K562 (cell line): ENCODE data around the gene LAPTM4A. TPM values are rescaled to one million over a fixed set of nuclear protein-coding genes. Genes with fewer than 3 reads are reported as not detected.

Experiments used
- CHD1 ChIP-seq: fragments of 200-600 bp; sonication (generic); IDR thresholded peaks from one replicate; pipeline ENCODE4 v1.6.1; 2012; ENCODE audit warnings: mild to moderate bottlenecking, moderate library complexity, low read length, inconsistent platforms
- CXXC5 ChIP-seq: fragments of 250-450 bp; sonication (Bioruptor Pico); IDR thresholded peaks from 2 replicates; pipeline ENCODE4 v1.8.0; 2022; ENCODE audit warnings: inconsistent platforms, mild to moderate bottlenecking, moderate library complexity
- ELF1 ChIP-seq: fragments of 200-800 bp; sonication (Bioruptor generic); IDR thresholded peaks from 2 replicates; pipeline ENCODE4 v1.6.1; 2016; ENCODE audit warnings: missing genetic modification characterization, missing compliant biosample characterization
- L3MBTL2 ChIP-seq: fragments of 450-650 bp; IDR thresholded peaks from 2 replicates; pipeline ENCODE4 v1.6.1; 2016; ENCODE audit warnings: mild to moderate bottlenecking, moderate library complexity
- RBBP5 ChIP-seq: fragments of 200-600 bp; sonication (generic); IDR thresholded peaks from 2 replicates; pipeline ENCODE4 v1.6.1; 2012; ENCODE audit warnings: borderline replicate concordance, mild to moderate bottlenecking, low read length, control low read depth, inconsistent platforms; ENCODE audit not compliant: insufficient read depth, poor library complexity, severe bottlenecking
- TEAD1 ChIP-seq, 2 experiments: fragments of 450-650 bp in 1 of 2; sonication (generic) in 1 of 2; formaldehyde crosslinking; IDR thresholded peaks; 2 replicates each; pipeline versions ENCODE4 v1.4.0 to v1.8.0; 2020 to 2022; ENCODE audit warnings: mild to moderate bottlenecking in 2 of 2, missing genetic modification reagents in 1 of 2
- TRIM28 ChIP-seq: fragments of 450-650 bp; IDR thresholded peaks from 2 replicates; pipeline ENCODE4 v1.6.1; 2017
- ZBED1 ChIP-seq: IDR thresholded peaks from 2 replicates; pipeline ENCODE4 v1.6.1; 2014
- ZBTB1 ChIP-seq: sonication (generic); formaldehyde crosslinking; IDR thresholded peaks from 2 replicates; pipeline ENCODE4 v1.8.1; 2023; ENCODE audit warnings: missing genetic modification reagents, low read depth, mild to moderate bottlenecking, borderline replicate concordance
- polyA plus RNA-seq, 8 experiments: library from polyadenylated mRNA; depleted of rRNA in 4 of 8; stranded (reverse) in 5 of 8; unstranded in 3 of 8; fragments of >200 nt; fragmentation: Nextera tagmentation in 2 of 8; fragmentation: Illumina TruSeq in 1 of 8; extraction: Ambion mirVana in 2 of 8; extraction: Trizol in 1 of 8; gene quantifications; 2 replicates each; pipeline versions ENCODE4 v1.2.1 to v1.2.3, GENCODE V29; 2011 to 2014; ENCODE audit warnings: inconsistent platforms in 1 of 8, missing spikeins in 1 of 8
- total RNA-seq, 7 experiments: library from RNA; depleted of rRNA in 6 of 7; stranded (reverse); fragments of >200 nt in 6 of 7; fragmentation: Illumina TruSeq in 2 of 7; extraction: Trizol in 2 of 7; gene quantifications; 2 replicates each; pipeline versions ENCODE4 v1.2.1 to v1.2.3, GENCODE V29; 2011 to 2021; ENCODE audit warnings: low replicate concordance in 1 of 7
- TF ChIP-seq, protein P1 (sequence below): fragments of 200-800 bp; sonication (Bioruptor generic); IDR thresholded peaks from 2 replicates; pipeline ENCODE4 v1.6.1; 2017; ENCODE audit warnings: missing genetic modification characterization, missing compliant biosample characterization
- TF ChIP-seq, protein P2 (sequence below), 2 experiments: fragments of 450-650 bp; IDR thresholded peaks; 2 replicates each; pipeline ENCODE4 v1.6.1; 2016
- TF ChIP-seq, protein P3 (sequence below): sonication (generic); formaldehyde crosslinking; IDR thresholded peaks from 2 replicates; pipeline ENCODE4 v1.8.0; 2022; ENCODE audit warnings: mild to moderate bottlenecking, missing genetic modification reagents, borderline replicate concordance
- TF ChIP-seq, protein P4 (sequence below): sonication (generic); formaldehyde crosslinking; IDR thresholded peaks from 2 replicates; pipeline ENCODE4 v1.8.0; 2022; ENCODE audit warnings: missing genetic modification reagents, mild to moderate bottlenecking, moderate library complexity, borderline replicate concordance

Gene LAPTM4A
- total and polyA plus RNA-seq, 9 of the 15 experiments (the other 6 are each of a cell fraction or from before 2014, with no cell fraction given): 13.4 to 157 (median 50.1) TPM

DNA sequence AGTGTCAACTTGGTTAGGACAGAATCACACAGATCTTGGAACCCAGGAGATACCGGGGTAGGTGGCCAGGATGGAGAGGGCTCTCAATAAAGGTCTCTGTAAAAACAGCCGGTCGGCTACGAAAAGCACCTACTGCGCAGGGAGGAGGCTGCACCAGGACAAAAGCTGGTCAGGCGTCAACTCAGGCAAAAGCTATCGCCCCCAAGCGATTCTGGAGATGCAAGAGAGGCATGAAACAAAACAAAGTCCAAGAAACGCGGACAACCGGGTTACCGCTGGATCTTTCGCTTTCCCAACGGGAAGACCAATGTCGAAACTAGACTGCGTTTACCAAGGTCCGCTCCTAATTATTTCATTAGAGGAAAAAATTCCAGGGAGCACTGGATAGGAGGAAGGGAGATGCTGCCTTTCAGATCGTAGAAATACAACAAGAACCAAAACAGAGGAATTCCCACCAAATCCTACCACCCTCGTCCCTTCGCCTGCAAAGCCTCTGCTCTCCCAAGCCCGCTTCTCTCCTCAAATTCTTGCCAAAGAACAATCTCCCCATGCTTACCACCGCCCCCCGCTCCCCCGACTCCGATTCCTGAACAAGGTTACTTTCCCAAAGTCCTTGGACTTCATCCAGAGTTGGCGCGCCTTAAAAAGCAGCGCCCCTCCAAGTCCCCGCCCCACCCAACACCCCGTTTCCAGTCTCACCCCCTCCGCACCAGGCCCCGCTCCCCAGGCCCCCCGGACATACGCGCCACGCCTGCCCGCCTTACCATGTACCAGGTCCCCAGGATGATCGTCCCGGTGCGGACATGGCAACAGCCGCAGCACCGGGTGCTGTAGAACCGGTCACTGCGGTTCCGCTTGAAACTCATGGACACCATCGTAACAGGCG lies 539 bp downstream of the LAPTM4A start (continued):
- 0 out of 2 replicates have a peak, but pooled peaks have one; percentile 6 for TF ChIP-seq ZBED1
- 0 out of 4 replicates have a peak, but pooled peaks of 1 of the 2 experiments have one; percentile 28 for TF ChIP-seq TEAD1 (CRISPR knock-in tag; IDR thresholded peaks at IDR 0.05)
- TF ChIP-seq, protein P1, sequence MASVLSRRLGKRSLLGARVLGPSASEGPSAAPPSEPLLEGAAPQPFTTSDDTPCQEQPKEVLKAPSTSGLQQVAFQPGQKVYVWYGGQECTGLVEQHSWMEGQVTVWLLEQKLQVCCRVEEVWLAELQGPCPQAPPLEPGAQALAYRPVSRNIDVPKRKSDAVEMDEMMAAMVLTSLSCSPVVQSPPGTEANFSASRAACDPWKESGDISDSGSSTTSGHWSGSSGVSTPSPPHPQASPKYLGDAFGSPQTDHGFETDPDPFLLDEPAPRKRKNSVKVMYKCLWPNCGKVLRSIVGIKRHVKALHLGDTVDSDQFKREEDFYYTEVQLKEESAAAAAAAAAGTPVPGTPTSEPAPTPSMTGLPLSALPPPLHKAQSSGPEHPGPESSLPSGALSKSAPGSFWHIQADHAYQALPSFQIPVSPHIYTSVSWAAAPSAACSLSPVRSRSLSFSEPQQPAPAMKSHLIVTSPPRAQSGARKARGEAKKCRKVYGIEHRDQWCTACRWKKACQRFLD (CRISPR knock-in tag): peak; percentile 42; the same call in 1 of the 2 replicates
- TF ChIP-seq ELF1 (tag): no peak
- peak; percentile 38 for TF ChIP-seq CHD1
- peak; percentile 70 for TF ChIP-seq RBBP5
- TF ChIP-seq, protein P2, sequence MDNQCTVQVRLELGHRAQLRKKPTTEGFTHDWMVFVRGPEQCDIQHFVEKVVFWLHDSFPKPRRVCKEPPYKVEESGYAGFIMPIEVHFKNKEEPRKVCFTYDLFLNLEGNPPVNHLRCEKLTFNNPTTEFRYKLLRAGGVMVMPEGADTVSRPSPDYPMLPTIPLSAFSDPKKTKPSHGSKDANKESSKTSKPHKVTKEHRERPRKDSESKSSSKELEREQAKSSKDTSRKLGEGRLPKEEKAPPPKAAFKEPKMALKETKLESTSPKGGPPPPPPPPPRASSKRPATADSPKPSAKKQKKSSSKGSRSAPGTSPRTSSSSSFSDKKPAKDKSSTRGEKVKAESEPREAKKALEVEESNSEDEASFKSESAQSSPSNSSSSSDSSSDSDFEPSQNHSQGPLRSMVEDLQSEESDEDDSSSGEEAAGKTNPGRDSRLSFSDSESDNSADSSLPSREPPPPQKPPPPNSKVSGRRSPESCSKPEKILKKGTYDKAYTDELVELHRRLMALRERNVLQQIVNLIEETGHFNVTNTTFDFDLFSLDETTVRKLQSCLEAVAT (IDR thresholded peaks at IDR 0.05): peak in 1 of 2 experiments; percentile 28; a peak in 1 of 4 replicates
- TF ChIP-seq TRIM28: no peak
- TF ChIP-seq, protein P3, sequence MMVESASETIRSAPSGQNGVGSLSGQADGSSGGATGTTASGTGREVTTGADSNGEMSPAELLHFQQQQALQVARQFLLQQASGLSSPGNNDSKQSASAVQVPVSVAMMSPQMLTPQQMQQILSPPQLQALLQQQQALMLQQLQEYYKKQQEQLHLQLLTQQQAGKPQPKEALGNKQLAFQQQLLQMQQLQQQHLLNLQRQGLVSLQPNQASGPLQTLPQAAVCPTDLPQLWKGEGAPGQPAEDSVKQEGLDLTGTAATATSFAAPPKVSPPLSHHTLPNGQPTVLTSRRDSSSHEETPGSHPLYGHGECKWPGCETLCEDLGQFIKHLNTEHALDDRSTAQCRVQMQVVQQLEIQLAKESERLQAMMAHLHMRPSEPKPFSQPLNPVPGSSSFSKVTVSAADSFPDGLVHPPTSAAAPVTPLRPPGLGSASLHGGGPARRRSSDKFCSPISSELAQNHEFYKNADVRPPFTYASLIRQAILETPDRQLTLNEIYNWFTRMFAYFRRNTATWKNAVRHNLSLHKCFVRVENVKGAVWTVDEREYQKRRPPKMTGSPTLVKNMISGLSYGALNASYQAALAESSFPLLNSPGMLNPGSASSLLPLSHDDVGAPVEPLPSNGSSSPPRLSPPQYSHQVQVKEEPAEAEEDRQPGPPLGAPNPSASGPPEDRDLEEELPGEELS (CRISPR knock-in tag): no peak
- TF ChIP-seq CXXC5: peak; percentile 17; the same call in 1 of the 2 replicates
- TF ChIP-seq, protein P4, sequence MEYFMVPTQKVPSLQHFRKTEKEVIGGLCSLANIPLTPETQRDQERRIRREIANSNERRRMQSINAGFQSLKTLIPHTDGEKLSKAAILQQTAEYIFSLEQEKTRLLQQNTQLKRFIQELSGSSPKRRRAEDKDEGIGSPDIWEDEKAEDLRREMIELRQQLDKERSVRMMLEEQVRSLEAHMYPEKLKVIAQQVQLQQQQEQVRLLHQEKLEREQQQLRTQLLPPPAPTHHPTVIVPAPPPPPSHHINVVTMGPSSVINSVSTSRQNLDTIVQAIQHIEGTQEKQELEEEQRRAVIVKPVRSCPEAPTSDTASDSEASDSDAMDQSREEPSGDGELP (CRISPR knock-in tag): peak; percentile 25; the same call in 1 of the 2 replicates
- 0 out of 2 replicates have a peak, but pooled peaks have one; percentile 24 for TF ChIP-seq L3MBTL2
- TF ChIP-seq ZBTB1: 0 out of 2 replicates have a peak, but pooled peaks have one; percentile 23
